Activated naive CD4-positive, alpha-beta T cell treated with anti-CD3 and anti-CD28 coated beads, Interleukin-2, amount 50 U/mL, for 24 hours (primary cell): ENCODE results near the gene TJP3.
"Not testable (repeated sequence)": the region's sequence is repeated elsewhere in the genome, so short reads cannot be mapped to it uniquely, and the experiment has no call there.

Source experiments
- H3K27ac Mint-ChIP-seq: one replicate; pipeline ENCODE4 v1.8.0; 2021; ENCODE audit warnings: mild to moderate bottlenecking, mixed read lengths
- H3K27me3 Mint-ChIP-seq: one replicate; pipeline ENCODE4 v1.8.0; 2021; ENCODE audit warnings: mixed read lengths
- H3K36me3 Mint-ChIP-seq: one replicate; pipeline ENCODE4 v1.8.0; 2021; ENCODE audit warnings: mixed read lengths
- H3K4me1 Mint-ChIP-seq: one replicate; pipeline ENCODE4 v1.8.0; 2021; ENCODE audit warnings: mixed read lengths
- H3K4me3 Mint-ChIP-seq: one replicate; pipeline ENCODE4 v1.8.0; 2021; ENCODE audit warnings: mild to moderate bottlenecking, mixed read lengths
- H3K9me3 Mint-ChIP-seq: one replicate; pipeline ENCODE4 v1.8.0; 2021; ENCODE audit warnings: mixed read lengths

The TJP3 gene

GRCh38 chr19:3734310-3734600 lies 26.1 kb downstream of the TJP3 start:
- peaks cover 10% of the 10 kb centered on the region for H3K36me3 Mint-ChIP-seq
- H3K27ac Mint-ChIP-seq: no peak overlapping the region
- peaks cover 20% of the 10 kb centered on the region for H3K4me1 Mint-ChIP-seq
- no peaks in the 10 kb centered on the region for H3K27me3 Mint-ChIP-seq
- no peaks in the 10 kb centered on the region for H3K9me3 Mint-ChIP-seq
- no peak overlapping the region for H3K4me3 Mint-ChIP-seq

DNA sequence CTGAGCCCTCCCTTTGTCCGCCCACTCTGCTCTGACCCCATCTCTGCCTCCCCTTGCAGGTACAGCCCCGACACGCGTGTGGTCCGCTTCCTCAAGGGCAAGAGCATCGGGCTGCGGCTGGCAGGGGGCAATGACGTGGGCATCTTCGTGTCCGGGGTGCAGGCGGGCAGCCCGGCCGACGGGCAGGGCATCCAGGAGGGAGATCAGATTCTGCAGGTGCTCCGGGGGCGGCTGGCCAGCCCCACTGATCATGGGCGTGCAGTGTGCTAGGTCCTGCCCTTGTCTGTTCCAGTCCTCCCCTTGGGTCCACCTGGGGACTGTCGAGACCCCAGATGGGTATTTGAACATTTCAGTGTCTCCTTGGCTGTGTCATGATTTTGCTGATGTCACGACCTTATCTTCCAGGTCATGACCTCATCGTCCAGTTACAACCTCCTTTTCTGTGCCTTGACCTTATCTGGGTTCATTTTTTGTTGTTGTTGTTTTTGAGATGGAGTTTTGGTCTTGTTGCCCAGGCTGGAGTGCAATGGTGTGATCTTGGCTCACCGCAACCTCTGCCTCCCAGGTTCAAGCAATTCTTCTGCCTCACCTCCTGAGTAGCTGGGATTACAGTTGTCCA lies 28.0 kb downstream of the TJP3 start:
- H3K27ac Mint-ChIP-seq: no peak overlapping the region
- no peaks in the 10 kb centered on the region for H3K9me3 Mint-ChIP-seq
- H3K36me3 Mint-ChIP-seq: peaks cover 10% of the 10 kb centered on the region
- H3K4me3 Mint-ChIP-seq: no peak overlapping the region
- peaks cover 26% of the 10 kb centered on the region for H3K4me1 Mint-ChIP-seq
- H3K27me3 Mint-ChIP-seq: no peaks in the 10 kb centered on the region

GRCh38 chr19:3737487-3738205 lies 29.5 kb downstream of the TJP3 start:
- Mint-ChIP-seq H3K36me3 (peaks cover 7% of the 10 kb centered on the region), H3K4me3 (no peak overlapping the region), H3K4me1 (peaks cover 26% of the 10 kb centered on the region), H3K9me3 (no peaks in the 10 kb centered on the region), H3K27me3 (no peaks in the 10 kb centered on the region), H3K27ac (peak overlapping the region; percentile 9)

GRCh38 chr19:3738477-3739220 lies 30.5 kb downstream of the TJP3 start:
- Mint-ChIP-seq H3K36me3 (peaks cover 6% of the 10 kb centered on the region), H3K4me3 (no peak overlapping the region), H3K9me3 (no peaks in the 10 kb centered on the region), H3K27ac (peak overlapping the region; percentile 41), H3K27me3 (no peaks in the 10 kb centered on the region), H3K4me1 (peaks cover 26% of the 10 kb centered on the region)

DNA sequence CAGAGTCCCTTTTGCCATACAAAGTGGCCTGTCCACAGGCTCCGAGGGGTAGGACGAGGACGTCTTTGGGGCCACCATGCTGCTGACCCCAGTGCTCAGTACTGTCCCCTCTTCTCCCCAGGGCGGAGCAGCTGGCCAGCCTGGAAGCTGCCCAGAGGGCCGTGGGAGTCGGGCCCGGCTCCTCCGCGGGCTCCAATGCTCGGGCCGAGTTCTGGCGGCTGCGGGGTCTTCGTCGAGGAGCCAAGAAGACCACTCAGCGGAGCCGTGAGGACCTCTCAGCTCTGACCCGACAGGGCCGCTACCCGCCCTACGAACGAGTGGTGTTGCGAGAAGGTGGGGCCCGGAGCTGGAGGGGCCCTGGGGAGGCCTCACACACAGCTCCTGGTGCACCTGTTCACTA lies 32.2 kb downstream of the TJP3 start:
- H3K4me1 Mint-ChIP-seq: peaks cover 26% of the 10 kb centered on the region
- H3K36me3 Mint-ChIP-seq: peaks cover 6% of the 10 kb centered on the region
- H3K4me3 Mint-ChIP-seq: no peak overlapping the region
- H3K9me3 Mint-ChIP-seq: no peaks in the 10 kb centered on the region
- no peaks in the 10 kb centered on the region for H3K27me3 Mint-ChIP-seq
- H3K27ac Mint-ChIP-seq: no peak overlapping the region

DNA sequence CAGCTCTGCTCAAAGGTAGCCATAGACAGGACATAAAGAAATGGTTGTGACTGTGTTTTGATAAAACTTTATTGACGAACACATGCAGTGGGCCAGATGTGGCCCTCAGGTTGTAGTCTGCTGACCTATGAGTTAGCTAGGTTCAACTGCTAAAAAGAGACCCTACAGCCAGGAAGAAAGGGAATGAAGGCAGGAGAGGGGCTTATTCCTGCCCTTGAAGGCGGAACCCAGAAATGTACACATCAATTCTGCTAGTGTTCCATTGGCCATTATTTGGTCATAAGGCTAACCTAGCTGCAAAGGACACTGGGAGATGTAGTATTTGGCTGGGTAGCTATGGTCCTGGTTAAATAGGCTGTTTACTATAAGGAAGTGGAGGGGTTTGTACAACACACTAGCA lies 35.3 kb downstream of the TJP3 start:
- no peaks in the 10 kb centered on the region for H3K27me3 Mint-ChIP-seq
- no peaks in the 10 kb centered on the region for H3K9me3 Mint-ChIP-seq
- no peak overlapping the region for H3K27ac Mint-ChIP-seq
- no peaks in the 10 kb centered on the region for H3K36me3 Mint-ChIP-seq
- H3K4me3 Mint-ChIP-seq: no peak overlapping the region
- peaks cover 13% of the 10 kb centered on the region for H3K4me1 Mint-ChIP-seq

GRCh38 chr19:3745363-3746045 lies 37.3 kb downstream of the TJP3 start:
- H3K27me3 Mint-ChIP-seq: no peaks in the 10 kb centered on the region
- H3K9me3 Mint-ChIP-seq: no peaks in the 10 kb centered on the region
- no peak overlapping the region for H3K4me3 Mint-ChIP-seq
- H3K27ac Mint-ChIP-seq: no peak overlapping the region
- H3K36me3 Mint-ChIP-seq: peaks cover 6% of the 10 kb centered on the region
- no peaks in the 10 kb centered on the region for H3K4me1 Mint-ChIP-seq

DNA sequence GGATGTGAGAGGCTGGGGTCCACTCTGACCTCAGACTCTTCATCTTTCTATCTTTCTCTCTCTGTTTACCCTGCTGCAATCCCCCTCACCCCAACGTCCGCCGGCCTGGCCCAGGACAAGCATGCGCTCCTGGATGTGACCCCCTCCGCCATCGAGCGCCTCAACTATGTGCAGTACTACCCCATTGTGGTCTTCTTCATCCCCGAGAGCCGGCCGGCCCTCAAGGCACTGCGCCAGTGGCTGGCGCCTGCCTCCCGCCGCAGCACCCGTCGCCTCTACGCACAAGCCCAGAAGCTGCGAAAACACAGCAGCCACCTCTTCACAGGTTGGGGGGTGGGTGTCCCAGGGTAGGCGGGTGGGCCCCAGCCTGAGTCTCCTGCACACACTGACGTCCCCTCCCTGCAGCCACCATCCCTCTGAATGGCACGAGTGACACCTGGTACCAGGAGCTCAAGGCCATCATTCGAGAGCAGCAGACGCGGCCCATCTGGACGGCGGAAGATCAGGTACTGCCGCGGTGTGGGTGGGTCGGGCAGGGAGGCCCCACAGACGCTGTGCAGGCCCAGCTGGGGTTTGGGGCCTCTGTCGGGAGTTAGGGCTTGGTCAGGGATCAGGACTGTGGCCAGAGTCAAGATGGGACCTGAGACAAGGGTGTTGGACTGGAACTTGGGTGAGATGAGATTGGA lies 38.3 kb downstream of the TJP3 start:
- no peaks in the 10 kb centered on the region for H3K27me3 Mint-ChIP-seq
- H3K4me1 Mint-ChIP-seq: no peaks in the 10 kb centered on the region
- no peak overlapping the region for H3K4me3 Mint-ChIP-seq
- H3K36me3 Mint-ChIP-seq: peaks cover 8% of the 10 kb centered on the region
- no peak overlapping the region for H3K27ac Mint-ChIP-seq
- no peaks in the 10 kb centered on the region for H3K9me3 Mint-ChIP-seq

DNA sequence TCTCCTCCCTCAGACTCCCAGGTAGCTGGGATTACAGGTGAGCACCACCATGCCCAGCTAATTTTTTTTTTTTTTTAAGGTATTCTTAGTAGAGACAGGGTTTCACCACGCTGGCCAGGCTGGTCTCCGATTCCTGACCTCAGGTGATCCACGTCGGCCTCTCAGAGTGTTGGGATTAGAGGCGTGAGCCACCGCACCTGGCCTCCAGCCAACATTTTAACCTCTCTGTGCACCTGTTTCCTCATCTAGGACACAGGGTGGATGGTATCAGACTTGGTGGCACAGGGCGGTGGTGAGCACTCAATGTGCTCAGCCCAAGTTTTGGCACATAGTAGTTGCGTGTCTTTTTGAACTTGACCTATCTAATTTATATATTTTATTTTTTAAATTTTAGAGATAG lies 40.8 kb downstream of the TJP3 start:
- no peaks in the 10 kb centered on the region for H3K27me3 Mint-ChIP-seq
- H3K9me3 Mint-ChIP-seq: no peaks in the 10 kb centered on the region
- no peaks in the 10 kb centered on the region for H3K4me1 Mint-ChIP-seq
- H3K4me3 Mint-ChIP-seq: no peak overlapping the region
- H3K36me3 Mint-ChIP-seq: peaks cover 8% of the 10 kb centered on the region
- no peak overlapping the region for H3K27ac Mint-ChIP-seq

- Mint-ChIP-seq H3K9me3 (no peaks in the 10 kb centered on the region), H3K27me3 (no peaks in the 10 kb centered on the region), H3K27ac (no peak overlapping the region), H3K4me1 (peaks cover 10% of the 10 kb centered on the region), H3K4me3 (no peak overlapping the region), H3K36me3 (peaks cover 13% of the 10 kb centered on the region)
Observed at GRCh38 chr19:3750211-3750610, 42.0 kb downstream of the TJP3 start.

DNA sequence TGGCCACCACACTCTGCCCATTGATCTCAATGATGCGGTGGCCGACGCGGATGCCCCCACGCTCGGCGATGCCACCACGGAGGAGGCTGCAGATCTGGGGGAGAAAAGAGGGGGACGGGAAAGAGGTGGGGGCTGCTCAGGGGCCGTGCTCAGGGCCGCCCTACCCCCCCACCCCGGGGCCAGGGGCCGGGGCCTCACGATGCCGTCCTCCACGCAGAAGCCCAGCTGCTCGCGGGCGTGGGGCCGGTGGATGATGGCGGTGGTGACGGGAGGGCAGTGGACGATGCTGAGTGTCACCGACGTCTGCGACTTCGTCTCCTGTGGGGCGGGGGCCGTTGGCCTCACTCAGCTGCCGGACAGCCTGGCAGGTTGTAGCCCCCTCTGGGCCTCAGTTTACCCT lies 43.1 kb downstream of the TJP3 start:
- no peak overlapping the region for H3K4me3 Mint-ChIP-seq
- H3K27ac Mint-ChIP-seq: no peak overlapping the region
- H3K9me3 Mint-ChIP-seq: no peaks in the 10 kb centered on the region
- peaks cover 13% of the 10 kb centered on the region for H3K36me3 Mint-ChIP-seq
- no peaks in the 10 kb centered on the region for H3K27me3 Mint-ChIP-seq
- H3K4me1 Mint-ChIP-seq: peaks cover 17% of the 10 kb centered on the region

DNA sequence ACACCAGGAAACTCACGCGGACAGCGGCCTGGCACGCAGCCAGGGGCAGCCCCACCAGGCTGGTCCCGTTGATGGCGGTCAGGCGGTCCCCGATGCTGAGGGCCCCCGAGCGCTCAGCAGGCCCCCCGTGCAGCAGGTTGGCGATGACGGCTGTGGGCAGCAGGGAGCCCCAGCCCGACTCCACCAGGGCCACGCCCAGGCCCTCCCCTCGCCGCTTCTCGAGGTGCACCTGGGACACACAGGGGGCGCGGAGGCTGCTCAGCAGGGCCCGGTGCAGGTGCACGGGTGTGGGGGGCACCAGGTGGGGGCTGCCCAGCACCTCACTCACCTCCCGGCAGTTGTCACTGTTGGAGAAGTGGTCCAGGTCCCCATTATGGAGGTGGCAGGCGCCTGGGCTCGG lies 44.3 kb downstream of the TJP3 start:
- Mint-ChIP-seq H3K9me3 (no peaks in the 10 kb centered on the region), H3K27ac (no peak overlapping the region), H3K36me3 (peaks cover 13% of the 10 kb centered on the region), H3K4me3 (no peak overlapping the region), H3K27me3 (no peaks in the 10 kb centered on the region), H3K4me1 (peaks cover 21% of the 10 kb centered on the region)

- peaks cover 13% of the 10 kb centered on the region for H3K36me3 Mint-ChIP-seq
- no peak overlapping the region for H3K4me3 Mint-ChIP-seq
- no peaks in the 10 kb centered on the region for H3K27me3 Mint-ChIP-seq
- H3K27ac Mint-ChIP-seq: no peak overlapping the region
- H3K4me1 Mint-ChIP-seq: peaks cover 22% of the 10 kb centered on the region
- no peaks in the 10 kb centered on the region for H3K9me3 Mint-ChIP-seq
Observed at GRCh38 chr19:3753631-3754410, 45.6 kb downstream of the TJP3 start.

DNA sequence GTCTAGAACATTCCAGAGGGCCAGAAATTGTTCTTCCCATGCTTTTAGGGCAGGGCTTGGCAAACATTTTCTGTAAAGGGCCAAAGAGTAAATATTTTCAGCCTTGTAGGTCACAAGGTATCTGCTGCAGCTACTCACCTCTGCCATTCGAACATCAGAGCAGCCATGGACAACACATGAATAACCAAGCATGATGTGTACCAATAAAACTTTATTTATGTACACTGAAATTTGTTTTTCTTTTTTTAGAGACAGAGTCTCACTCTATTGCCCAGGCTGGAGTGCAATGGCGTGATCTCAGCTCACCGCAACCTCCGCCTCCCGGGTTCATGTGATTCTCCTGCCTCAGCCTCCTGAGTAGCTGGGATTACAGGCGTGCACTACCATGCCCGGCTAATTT lies 49.5 kb downstream of the TJP3 start:
- H3K27ac Mint-ChIP-seq, H3K36me3 Mint-ChIP-seq, H3K27me3 Mint-ChIP-seq, H3K9me3 Mint-ChIP-seq, H3K4me3 Mint-ChIP-seq: not testable (repeated sequence)
- H3K4me1 Mint-ChIP-seq: peaks cover 44% of the 10 kb centered on the region

DNA sequence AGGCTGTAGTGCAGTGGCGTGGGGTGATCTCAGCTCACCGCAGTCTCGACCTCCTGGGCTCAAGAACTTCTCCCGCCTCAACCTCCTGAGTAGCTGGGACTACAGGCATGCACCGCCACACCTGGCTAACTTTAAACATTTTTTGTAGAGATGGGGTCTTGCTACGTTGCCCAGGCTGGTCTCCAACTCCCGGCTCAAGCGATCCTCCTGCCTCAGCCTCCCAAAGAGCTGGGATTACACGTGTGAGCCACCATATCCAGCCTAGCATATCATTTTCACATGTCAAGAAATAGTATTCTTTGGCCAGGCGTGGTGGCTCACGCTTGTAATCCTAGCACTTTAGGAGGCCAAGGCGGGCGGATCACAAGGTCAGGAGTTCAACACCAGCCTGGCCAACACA lies 50.1 kb downstream of the TJP3 start:
- not testable (repeated sequence) for H3K27ac Mint-ChIP-seq, H3K4me3 Mint-ChIP-seq, H3K9me3 Mint-ChIP-seq, H3K27me3 Mint-ChIP-seq
- Mint-ChIP-seq H3K36me3 (peaks cover 11% of the 10 kb centered on the region), H3K4me1 (peaks cover 50% of the 10 kb centered on the region)
